Muscle layer of duodenum (tissue), 2 donors: ENCODE measurements around the gene OR5B3.

ENCODE experiments used
- H3K27ac ChIP-seq: one replicate; pipeline ENCODE4 v1.7.0; 2013; ENCODE audit warnings: mild to moderate bottlenecking, low read length
- H3K27me3 ChIP-seq: one replicate; pipeline ENCODE4 v1.7.0; 2013; ENCODE audit warnings: low read depth, mild to moderate bottlenecking, control low read depth, low read length
- H3K36me3 ChIP-seq, 2 donors: one replicate each; pipeline ENCODE4 v1.7.0; 2013; ENCODE audit warnings: low read length in 2 of 2, control low read depth in 1 of 2, mild to moderate bottlenecking in 1 of 2; ENCODE audit not compliant: insufficient read depth in 2 of 2, control insufficient read depth in 1 of 2
- H3K4me1 ChIP-seq, 2 donors: one replicate each; pipeline ENCODE4 v1.7.0; 2013; ENCODE audit warnings: low read length in 2 of 2, mild to moderate bottlenecking in 2 of 2, control low read depth in 1 of 2, moderate library complexity in 1 of 2; ENCODE audit not compliant: insufficient read depth in 2 of 2, control insufficient read depth in 1 of 2
- H3K4me3 ChIP-seq, 2 donors: one replicate each; pipeline ENCODE4 v1.7.0; 2013; ENCODE audit warnings: low read length in 2 of 2, low read depth in 1 of 2, mild to moderate bottlenecking in 1 of 2
- H3K9me3 ChIP-seq, 2 donors: one replicate each; pipeline ENCODE4 v1.7.0; 2013; ENCODE audit warnings: low read length in 2 of 2, control low read depth in 1 of 2, mild to moderate bottlenecking in 1 of 2; ENCODE audit not compliant: control insufficient read depth in 1 of 2
- donor health status: healthy.

The OR5B3 gene

DNA sequence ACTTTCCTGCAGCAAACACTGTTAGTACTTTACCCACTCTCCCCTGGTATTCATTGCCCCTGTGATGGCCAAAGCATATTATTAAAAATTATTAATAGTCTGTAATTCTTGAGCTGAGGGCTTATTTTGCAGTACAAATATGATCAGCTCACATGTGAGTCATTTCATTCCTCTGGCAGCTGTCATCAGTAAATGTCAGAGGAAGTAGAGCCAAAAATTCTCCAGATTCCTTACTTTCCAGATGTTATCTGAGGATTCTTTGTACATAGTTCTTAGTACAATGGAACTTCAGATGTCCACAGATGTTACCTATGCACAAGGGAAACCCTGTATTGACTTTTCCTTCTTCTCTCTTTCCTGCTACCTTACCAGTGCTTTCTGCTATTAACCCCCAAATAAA, 12.5 kb downstream of the OR5B3 start:
- Histone ChIP-seq H3K4me3 (no peak overlapping the region), H3K36me3 (no peaks in the 10 kb centered on the region), H3K9me3 (peaks cover 0 to 8% of the 10 kb centered on the region in 2 donors), H3K27me3 (no peaks in the 10 kb centered on the region), H3K27ac (no peak overlapping the region), H3K4me1 (no peaks in the 10 kb centered on the region)

DNA sequence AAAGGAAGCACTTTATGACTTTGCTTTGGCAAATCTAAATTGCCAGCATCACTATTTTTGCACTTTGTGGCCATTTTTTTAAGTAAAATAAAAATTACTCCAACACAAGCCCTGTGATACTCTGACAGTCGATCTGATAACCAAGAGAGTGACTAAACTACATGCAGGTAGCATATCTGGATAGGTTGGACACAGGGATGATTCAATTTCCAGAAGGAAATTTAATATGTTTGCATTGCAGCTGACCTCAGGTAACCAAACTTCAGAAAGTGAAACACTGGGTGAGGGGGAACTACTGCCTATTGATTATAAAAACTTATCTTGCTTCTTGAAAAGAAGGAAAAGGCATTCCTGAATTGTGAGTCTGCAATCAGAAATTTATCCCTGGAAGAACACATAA, 13.9 kb downstream of the OR5B3 start:
- no peak overlapping the region for H3K4me3 ChIP-seq
- H3K27me3 ChIP-seq: no peaks in the 10 kb centered on the region
- no peaks in the 10 kb centered on the region for H3K36me3 ChIP-seq
- peaks cover 0 to 8% of the 10 kb centered on the region in 2 donors for H3K9me3 ChIP-seq
- no peaks in the 10 kb centered on the region for H3K4me1 ChIP-seq
- no peak overlapping the region for H3K27ac ChIP-seq

DNA sequence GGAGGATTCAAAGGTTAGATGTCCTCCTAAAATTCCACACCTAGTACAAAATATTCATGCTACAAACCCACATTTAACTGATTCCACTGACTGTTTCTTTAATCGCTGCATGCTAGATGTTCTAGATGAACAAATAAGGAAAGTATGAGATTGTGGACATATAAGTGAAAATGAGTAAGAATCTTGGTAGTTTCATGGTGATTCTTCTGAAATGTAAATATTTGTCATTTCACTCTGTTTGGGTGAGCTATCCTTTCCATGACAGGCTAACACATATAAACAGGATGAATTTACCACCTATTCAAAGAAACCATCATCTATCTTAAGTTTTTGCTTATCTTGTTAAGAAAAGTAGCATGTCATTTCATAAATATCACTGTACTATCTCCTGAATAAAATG, 14.8 kb downstream of the OR5B3 start:
- peaks cover 0 to 8% of the 10 kb centered on the region in 2 donors for H3K9me3 ChIP-seq
- H3K36me3 ChIP-seq: no peaks in the 10 kb centered on the region
- no peak overlapping the region for H3K4me3 ChIP-seq
- no peaks in the 10 kb centered on the region for H3K4me1 ChIP-seq
- H3K27ac ChIP-seq: no peak overlapping the region
- H3K27me3 ChIP-seq: no peaks in the 10 kb centered on the region

DNA sequence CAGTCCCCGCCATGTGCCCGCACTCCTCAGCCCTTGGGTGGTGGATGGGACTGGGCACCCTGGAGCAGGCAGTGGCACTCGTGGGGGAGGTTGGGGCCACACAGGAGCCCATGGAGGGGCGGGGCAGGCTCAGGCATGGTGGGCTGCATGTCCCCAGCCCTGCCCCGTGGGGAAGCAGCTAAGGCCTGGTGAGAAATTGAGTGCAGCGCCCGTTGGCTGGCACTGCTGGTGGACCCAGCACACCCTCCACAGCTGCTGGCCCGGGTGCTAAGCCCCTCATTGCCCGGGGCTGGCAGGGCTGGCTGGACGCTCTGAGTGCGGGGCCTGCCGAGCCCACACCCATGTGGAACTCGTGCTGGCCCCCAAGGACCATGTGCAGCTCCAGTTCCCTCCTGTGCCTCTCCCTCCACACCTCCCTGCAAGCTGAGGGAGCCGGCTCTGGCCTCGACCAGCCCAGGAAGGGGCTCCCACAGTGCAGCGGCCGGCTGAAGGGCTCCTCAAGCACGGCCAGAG, 16.1 kb downstream of the OR5B3 start:
- Histone ChIP-seq H3K9me3 (peaks cover 0 to 8% of the 10 kb centered on the region in 2 donors), H3K36me3 (no peaks in the 10 kb centered on the region), H3K4me1 (no peaks in the 10 kb centered on the region), H3K4me3 (no peak overlapping the region), H3K27me3 (no peaks in the 10 kb centered on the region), H3K27ac (no peak overlapping the region)

DNA sequence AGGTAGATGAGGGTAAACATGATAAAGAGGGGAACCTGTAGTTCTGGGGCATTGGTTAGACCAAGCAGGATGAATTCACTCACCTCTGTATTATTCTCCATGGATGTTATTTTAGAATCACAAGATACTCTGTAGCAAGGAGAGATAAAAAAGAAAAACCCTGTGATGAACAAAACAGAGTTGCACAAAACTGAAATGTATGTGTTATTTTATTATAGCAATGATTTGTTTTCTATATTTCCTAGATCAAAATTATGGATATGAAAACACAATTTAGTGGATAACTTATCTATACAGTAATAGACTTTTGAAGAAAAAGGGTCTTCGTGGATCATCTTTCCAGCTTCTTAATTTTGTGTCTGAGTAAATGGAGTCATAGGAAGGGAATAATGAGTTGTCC, 47.7 kb downstream of the OR5B3 start, which contains the start of gene OR5B17:
OR5B17 (minus strand) TSS at position 101 of the 400 bp plus-strand sequence; CDS start at position 101, 0 bp downstream.
- Histone ChIP-seq H3K9me3 (no peaks in the 10 kb centered on the region), H3K4me1 (no peaks in the 10 kb centered on the region), H3K27me3 (no peaks in the 10 kb centered on the region), H3K4me3 (no peak within 1 kb of the TSS), H3K27ac (no peak within 1 kb of the TSS), H3K36me3 (no peaks in the 10 kb centered on the region)

DNA sequence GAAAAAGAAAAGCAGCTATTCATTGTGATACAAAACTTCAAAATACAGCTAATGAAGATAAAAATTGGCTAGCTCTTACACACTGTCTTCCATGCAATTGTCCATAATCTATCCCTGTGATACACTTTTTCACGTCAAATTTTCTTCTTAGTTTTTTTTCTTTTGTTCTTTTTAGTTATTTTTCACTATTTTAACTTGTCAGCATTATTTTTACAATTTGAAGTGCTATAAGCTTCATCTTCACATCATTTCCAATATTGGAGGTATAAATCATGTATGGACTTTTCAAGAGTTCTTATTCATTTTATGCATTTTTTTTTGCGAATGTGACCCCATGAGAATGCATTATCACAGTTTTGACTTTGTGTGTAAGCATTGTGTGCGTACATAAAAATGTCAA, 51.9 kb downstream of the OR5B3 start:
- no peak overlapping the region for H3K27ac ChIP-seq
- H3K4me3 ChIP-seq: no peak overlapping the region
- no peaks in the 10 kb centered on the region for H3K4me1 ChIP-seq
- no peaks in the 10 kb centered on the region for H3K9me3 ChIP-seq
- no peaks in the 10 kb centered on the region for H3K27me3 ChIP-seq
- H3K36me3 ChIP-seq: no peaks in the 10 kb centered on the region
